Measurements from ENCODE around the gene SOCS1. TPM values are rescaled to one million over a fixed set of nuclear protein-coding genes. Genes with fewer than 3 reads are reported as not detected.
A peak's percentile ranks its signal among the peaks of the same experiment; 100 is the strongest.

Gene SOCS1
- total RNA-seq, 4 donors from 2014 or later, result 1.1 to 5.5 (median 3.1) TPM

DNA sequence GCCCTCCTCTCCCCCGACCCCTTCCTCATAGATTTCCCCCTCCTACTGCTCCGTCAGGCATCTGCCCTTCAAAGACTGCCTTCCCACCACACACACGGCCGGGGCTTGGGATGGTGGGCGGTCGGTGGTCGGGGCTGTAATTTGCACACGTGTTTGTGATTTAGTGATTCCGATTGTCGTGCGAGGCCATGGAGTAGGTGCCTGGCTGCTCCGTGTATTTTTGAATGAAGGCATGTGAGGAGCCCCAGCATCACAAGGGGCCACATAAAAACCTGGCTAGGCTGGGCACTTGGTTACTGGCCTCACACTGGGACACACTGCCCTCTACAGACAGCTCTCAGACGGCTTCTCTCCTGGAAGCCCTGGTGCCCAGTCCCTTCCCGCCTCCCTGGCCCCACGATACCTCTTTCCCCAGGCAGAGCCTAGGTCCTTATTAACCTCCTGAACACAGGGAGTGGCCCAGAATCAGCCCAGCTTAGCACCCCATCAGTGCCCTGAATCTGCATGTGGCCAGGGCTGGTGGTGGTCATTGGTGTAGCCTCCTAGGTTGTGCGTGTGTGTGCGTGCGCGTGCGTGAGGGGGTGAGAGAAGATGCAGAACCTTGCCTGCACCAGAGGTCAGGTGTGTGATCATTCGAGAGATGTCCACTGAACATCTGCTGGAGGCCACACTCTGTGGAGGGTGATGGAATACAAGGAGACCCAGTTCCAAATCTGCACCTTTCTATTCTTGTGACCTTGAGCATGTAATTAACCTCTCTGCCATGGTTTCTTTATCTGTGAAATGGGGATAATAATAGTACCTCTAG lies 1.3 kb upstream of the SOCS1 start:
- ATAC-seq (peak; percentile 68 to 71), DNase-seq (peak; percentile 69 to 81)
- TF ChIP-seq POLR2A (IDR thresholded peaks at IDR 0.05), result no peak
- TF ChIP-seq, protein P1, sequence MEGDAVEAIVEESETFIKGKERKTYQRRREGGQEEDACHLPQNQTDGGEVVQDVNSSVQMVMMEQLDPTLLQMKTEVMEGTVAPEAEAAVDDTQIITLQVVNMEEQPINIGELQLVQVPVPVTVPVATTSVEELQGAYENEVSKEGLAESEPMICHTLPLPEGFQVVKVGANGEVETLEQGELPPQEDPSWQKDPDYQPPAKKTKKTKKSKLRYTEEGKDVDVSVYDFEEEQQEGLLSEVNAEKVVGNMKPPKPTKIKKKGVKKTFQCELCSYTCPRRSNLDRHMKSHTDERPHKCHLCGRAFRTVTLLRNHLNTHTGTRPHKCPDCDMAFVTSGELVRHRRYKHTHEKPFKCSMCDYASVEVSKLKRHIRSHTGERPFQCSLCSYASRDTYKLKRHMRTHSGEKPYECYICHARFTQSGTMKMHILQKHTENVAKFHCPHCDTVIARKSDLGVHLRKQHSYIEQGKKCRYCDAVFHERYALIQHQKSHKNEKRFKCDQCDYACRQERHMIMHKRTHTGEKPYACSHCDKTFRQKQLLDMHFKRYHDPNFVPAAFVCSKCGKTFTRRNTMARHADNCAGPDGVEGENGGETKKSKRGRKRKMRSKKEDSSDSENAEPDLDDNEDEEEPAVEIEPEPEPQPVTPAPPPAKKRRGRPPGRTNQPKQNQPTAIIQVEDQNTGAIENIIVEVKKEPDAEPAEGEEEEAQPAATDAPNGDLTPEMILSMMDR (IDR thresholded peaks at IDR 0.05 in 4 of 5, conservative IDR thresholded peaks at IDR 0.05 in 1 of 5), result peak; percentile 49 to 84 (median 76)
- peak overlapping the region; percentile 94 to 99 (median 96) for H3K27ac ChIP-seq
- peak overlapping the region; percentile 70 to 94 (median 84) for H3K4me3 ChIP-seq
- H3K27me3 ChIP-seq, result no peaks in the 10 kb centered on the region
- intact Hi-C loops (cut with DNase I; ENCODE audit: low total_unique reads) (loop anchor here (1.0 to 10.0 kb wide), 5 partner anchors 87 to 513 kb away; partner anchors contain the start of genes NUBP1 and RMI2), in situ Hi-C loops (cut with MboI; ENCODE audit: low sequenced_read_pairs in 4 of 4) (no loop called here)
- no peaks in the 10 kb centered on the region for H3K36me3 ChIP-seq
- no peaks in the 10 kb centered on the region for H3K9me3 ChIP-seq
- H3K4me1 ChIP-seq, result peaks cover 15 to 16% of the 10 kb centered on the region in 2 donors

DNA sequence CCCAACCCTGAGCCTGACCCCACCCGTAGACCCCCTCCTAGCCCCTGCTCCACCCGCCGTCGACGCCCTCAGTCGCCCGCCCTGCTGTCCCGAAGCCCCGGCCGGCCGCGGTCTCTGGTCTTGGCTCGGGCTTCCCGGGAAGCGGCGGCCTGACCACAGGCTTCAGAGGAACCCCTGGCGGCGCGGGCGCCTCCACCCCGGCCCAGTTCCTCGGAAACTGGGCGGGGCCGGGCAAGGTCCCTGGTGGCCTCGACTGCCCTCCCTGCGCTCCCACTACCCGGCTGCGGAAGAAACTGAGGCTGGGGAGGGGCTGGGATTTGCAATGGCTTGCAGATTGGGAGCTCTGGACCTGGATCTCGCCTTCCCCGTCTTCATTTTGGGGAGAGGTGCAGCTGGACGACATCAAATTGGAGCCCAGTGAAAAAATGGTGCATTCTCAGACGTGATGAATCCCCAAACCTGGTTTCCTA lies 692 bp upstream of the SOCS1 start:
- intact Hi-C loops (cut with DNase I; ENCODE audit: low total_unique reads) (loop anchor here (1.0 to 10.0 kb wide), 5 partner anchors 88 to 512 kb away; partner anchors contain the start of genes NUBP1 and RMI2), in situ Hi-C loops (cut with MboI; ENCODE audit: low sequenced_read_pairs in 4 of 4) (no loop called here)
- Histone ChIP-seq H3K4me1 (peaks cover 15 to 16% of the 10 kb centered on the region in 2 donors), H3K4me3 (peak overlapping the region; percentile 70 to 94 (median 84)), H3K36me3 (no peaks in the 10 kb centered on the region), H3K27me3 (no peaks in the 10 kb centered on the region), H3K27ac (peak overlapping the region; percentile 94 to 99 (median 96)), H3K9me3 (no peaks in the 10 kb centered on the region)
- no peak for TF ChIP-seq POLR2A (IDR thresholded peaks at IDR 0.05)
- TF ChIP-seq, protein P1 (IDR thresholded peaks at IDR 0.05 in 4 of 5, conservative IDR thresholded peaks at IDR 0.05 in 1 of 5), result no peak
- peak; percentile 35 to 42 for DNase-seq
- ATAC-seq, result peak; percentile 19 to 31

DNA sequence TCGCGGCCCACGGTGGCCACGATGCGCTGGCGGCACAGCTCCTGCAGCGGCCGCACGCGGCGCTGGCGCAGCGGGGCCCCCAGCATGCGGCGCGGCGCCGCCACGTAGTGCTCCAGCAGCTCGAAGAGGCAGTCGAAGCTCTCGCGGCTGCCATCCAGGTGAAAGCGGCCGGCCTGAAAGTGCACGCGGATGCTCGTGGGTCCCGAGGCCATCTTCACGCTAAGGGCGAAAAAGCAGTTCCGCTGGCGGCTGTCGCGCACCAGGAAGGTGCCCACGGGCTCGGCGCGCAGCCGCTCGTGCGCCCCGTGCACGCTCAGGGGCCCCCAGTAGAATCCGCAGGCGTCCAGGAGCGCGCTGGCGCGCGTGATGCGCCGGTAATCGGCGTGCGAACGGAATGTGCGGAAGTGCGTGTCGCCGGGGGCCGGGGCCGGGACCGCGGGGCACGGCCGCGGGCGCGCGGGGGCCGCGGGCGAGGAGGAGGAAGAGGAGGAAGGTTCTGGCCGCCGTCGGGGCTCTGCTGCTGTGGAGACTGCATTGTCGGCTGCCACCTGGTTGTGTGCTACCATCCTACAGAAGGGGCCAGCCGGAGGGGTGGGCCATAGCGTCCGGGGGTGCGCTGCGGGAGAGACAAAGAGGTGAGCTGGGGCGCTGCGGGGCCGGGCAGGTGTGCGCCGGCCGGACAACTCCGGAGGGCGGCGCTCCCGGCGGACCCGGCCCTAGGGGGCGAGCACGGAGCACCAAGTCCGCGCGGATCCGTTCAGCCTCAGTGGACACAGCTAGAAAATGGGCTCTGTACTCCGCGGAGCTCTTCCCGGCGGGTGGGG lies 879 bp downstream of the SOCS1 start:
- Histone ChIP-seq H3K9me3 (no peaks in the 10 kb centered on the region), H3K4me3 (peak overlapping the region; percentile 70 to 94 (median 84)), H3K27me3 (no peaks in the 10 kb centered on the region), H3K27ac (peak overlapping the region; percentile 94 to 99 (median 96)), H3K36me3 (no peaks in the 10 kb centered on the region), H3K4me1 (peaks cover 15 to 16% of the 10 kb centered on the region in 2 donors)
- DNase-seq (peak in 1 of 2 donors; percentile 26), ATAC-seq (peak in 1 of 2 donors; percentile 13)
- TF ChIP-seq POLR2A (IDR thresholded peaks at IDR 0.05), result no peak
- TF ChIP-seq, protein P1 (IDR thresholded peaks at IDR 0.05 in 4 of 5, conservative IDR thresholded peaks at IDR 0.05 in 1 of 5), result no peak
- intact Hi-C loops (cut with DNase I; ENCODE audit: low total_unique reads), result loop anchor here (2.0 to 10.0 kb wide), 2 partner anchors 30 to 510 kb away; partner anchors contain the start of gene NUBP1
- in situ Hi-C loops (cut with MboI; ENCODE audit: low sequenced_read_pairs in 4 of 4), result no loop called here

DNA sequence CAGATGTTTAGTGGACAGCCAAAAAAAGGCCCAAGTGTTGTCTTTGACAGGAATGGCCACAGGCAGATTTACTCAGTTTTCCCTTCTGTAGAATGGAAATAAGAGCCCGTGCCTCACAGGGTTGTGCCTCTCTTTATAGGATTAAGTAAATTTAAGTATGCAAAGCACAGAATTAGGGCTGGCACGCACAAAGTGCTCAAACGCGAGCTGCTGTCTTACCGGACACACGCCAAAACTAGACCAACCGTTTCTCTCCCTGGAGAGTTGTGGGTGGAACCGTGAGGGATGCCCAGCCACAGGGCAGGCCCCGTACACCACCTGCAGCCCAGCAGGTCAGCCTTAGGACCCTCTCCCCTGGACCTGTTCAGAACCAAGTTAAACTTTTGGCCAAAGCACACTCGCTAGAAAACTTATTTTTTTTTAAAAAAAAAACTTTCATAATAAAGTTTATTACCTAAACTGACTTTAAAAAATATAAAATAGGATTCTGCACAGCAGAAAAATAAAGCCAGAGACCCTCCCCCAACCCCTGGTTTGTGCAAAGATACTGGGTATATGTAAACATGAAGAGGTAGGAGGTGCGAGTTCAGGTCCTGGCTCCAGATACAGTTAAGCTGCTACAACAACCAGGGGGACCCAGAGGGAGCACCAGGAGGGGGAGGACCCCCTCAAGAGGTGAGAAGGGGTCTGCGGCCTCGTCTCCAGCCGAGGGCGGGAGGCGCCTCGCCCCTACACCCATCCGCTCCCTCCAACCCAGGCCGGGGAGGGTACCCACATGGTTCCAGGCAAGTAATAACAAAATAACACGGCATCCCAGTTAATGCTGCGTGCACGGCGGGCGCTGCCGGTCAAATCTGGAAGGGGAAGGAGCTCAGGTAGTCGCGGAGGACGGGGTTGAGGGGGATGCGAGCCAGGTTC lies 1.8 kb downstream of the SOCS1 start:
- DNase-seq (no peak), ATAC-seq (no peak)
- Histone ChIP-seq H3K27me3 (no peaks in the 10 kb centered on the region), H3K36me3 (no peaks in the 10 kb centered on the region), H3K4me3 (peak overlapping the region; percentile 70 to 94 (median 84)), H3K4me1 (peaks cover 13 to 15% of the 10 kb centered on the region in 2 donors), H3K9me3 (no peaks in the 10 kb centered on the region), H3K27ac (peak overlapping the region in 2 of 4 donors; percentile 24 to 42)
- in situ Hi-C loops (cut with MboI; ENCODE audit: low sequenced_read_pairs in 4 of 4) (no loop called here), intact Hi-C loops (cut with DNase I; ENCODE audit: low total_unique reads) (loop anchor here (2.0 to 10.0 kb wide), 2 partner anchors 29 to 509 kb away; partner anchors contain the start of gene NUBP1)
- TF ChIP-seq, protein P1 (IDR thresholded peaks at IDR 0.05 in 4 of 5, conservative IDR thresholded peaks at IDR 0.05 in 1 of 5), result no peak
- no peak for TF ChIP-seq POLR2A (IDR thresholded peaks at IDR 0.05)
